ENCODE data around the gene MAPT. TPM values are rescaled to one million over a fixed set of nuclear protein-coding genes. Genes with fewer than 3 reads are reported as not detected.

Gene MAPT
- total RNA-seq, 2 donors from 2014 or later: 0.86 to 2.1 TPM

DNA sequence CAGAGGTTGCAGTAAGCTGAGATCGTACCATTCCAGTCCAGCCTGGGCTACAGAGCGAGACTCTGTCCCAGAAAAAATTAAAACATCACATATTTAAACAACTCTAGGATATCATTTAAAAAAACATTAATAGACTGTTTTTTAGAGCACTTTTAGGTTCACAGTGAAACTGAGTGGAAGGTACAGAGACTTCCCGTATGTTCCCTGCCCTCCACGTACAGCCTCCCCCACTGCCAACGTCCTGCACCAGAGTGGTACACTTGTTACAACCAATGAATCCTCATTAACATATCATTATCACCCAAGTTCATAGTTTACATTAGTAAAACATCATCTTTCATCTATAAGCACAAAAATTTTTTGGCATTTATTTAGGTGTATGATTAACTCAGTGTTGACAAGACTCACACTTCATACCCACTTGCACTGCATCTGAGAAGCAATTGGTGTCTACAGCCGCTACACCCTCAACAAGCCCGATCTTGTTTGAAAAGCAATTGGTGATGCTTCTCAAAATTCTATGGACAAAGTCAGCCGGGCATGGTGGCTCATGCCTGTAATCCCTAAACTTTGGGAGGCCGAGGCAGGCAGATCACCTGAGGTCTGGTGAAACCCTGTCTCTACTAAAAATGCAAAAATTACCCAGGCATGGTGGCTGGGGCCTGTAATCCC lies 64.8 kb downstream of the MAPT start:
- H3K36me3 Mint-ChIP-seq (ENCODE audit: insufficient read depth in 2 of 2): no peaks in the 10 kb centered on the region
- DNase-seq (no peak), ATAC-seq (replicated peaks in 1 of 2) (no peak)
- H3K27ac Mint-ChIP-seq: no peak overlapping the region
- H3K4me1 Mint-ChIP-seq (ENCODE audit: low read depth): no peaks in the 10 kb centered on the region
- no peaks in the 10 kb centered on the region for H3K9me3 Mint-ChIP-seq
- no peak overlapping the region for H3K4me3 Mint-ChIP-seq
- H3K27me3 Mint-ChIP-seq (ENCODE audit: low read depth): no peaks in the 10 kb centered on the region

DNA sequence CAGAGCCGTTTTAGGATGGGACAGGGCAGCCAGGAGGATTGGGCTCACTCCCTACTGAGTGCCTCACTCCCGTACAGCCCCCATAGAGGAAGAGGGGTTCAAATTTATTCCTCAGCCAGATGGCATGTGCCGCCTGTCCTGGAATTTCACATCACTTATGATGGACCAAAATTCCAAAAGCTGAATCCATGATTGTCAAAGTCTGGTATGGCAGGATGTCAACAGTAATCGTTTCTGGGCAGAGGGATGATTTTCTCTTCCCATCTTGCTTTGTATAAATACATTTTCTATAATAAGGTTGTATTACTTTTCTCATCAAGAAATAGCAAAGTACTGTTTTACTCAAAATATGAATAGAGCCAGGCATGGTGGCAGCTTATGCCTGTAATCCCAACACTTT lies 66.0 kb downstream of the MAPT start:
- Mint-ChIP-seq H3K9me3 (no peaks in the 10 kb centered on the region), H3K27me3 (ENCODE audit: low read depth) (no peaks in the 10 kb centered on the region), H3K4me1 (ENCODE audit: low read depth) (no peaks in the 10 kb centered on the region), H3K27ac (no peak overlapping the region), H3K36me3 (ENCODE audit: insufficient read depth in 2 of 2) (no peaks in the 10 kb centered on the region), H3K4me3 (no peak overlapping the region)
- DNase-seq (no peak), ATAC-seq (replicated peaks in 1 of 2) (no peak)

GRCh38 chr17:45961206-45961605 lies 66.9 kb downstream of the MAPT start:
- H3K36me3 Mint-ChIP-seq (ENCODE audit: insufficient read depth in 2 of 2): no peaks in the 10 kb centered on the region
- no peaks in the 10 kb centered on the region for H3K27me3 Mint-ChIP-seq (ENCODE audit: low read depth)
- no peak overlapping the region for H3K4me3 Mint-ChIP-seq
- H3K4me1 Mint-ChIP-seq (ENCODE audit: low read depth): no peaks in the 10 kb centered on the region
- H3K9me3 Mint-ChIP-seq: no peaks in the 10 kb centered on the region
- ATAC-seq (replicated peaks in 1 of 2) (no peak), DNase-seq (no peak)
- H3K27ac Mint-ChIP-seq: no peak overlapping the region

GRCh38 chr17:45962221-45962972 lies 68.0 kb downstream of the MAPT start:
- Mint-ChIP-seq H3K36me3 (ENCODE audit: insufficient read depth in 2 of 2) (no peaks in the 10 kb centered on the region), H3K4me1 (ENCODE audit: low read depth) (no peaks in the 10 kb centered on the region), H3K4me3 (no peak overlapping the region), H3K27me3 (ENCODE audit: low read depth) (peaks cover 6% of the 10 kb centered on the region), H3K9me3 (no peaks in the 10 kb centered on the region), H3K27ac (no peak overlapping the region)
- ATAC-seq (replicated peaks in 1 of 2) (no peak), DNase-seq (no peak)

- Mint-ChIP-seq H3K4me1 (ENCODE audit: low read depth) (no peaks in the 10 kb centered on the region), H3K27me3 (ENCODE audit: low read depth) (peaks cover 14% of the 10 kb centered on the region), H3K27ac (no peak overlapping the region), H3K9me3 (no peaks in the 10 kb centered on the region), H3K4me3 (no peak overlapping the region), H3K36me3 (ENCODE audit: insufficient read depth in 2 of 2) (no peaks in the 10 kb centered on the region)
- DNase-seq (no peak), ATAC-seq (replicated peaks in 1 of 2) (no peak)
Measured at GRCh38 chr17:45963283-45963682, 68.9 kb downstream of the MAPT start.

DNA sequence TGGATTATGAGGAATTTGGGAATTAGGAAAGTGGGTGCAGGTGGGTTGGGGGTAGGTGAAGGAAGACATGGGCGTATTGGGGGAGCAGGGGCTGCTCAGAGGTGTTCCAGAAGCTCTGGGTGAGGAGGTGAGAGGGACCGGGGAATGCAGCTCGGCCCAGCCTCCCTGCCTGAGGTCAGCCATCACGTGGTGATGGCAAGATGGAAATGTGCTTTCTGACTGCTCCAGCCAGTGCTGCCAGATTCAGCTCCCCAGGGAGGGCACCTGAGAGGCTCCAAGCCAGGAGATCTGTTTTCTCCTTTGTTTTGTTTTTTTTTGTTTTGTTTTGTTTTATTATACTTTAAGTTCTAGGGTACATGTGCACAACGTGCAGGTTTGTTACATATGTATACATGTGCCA lies 69.5 kb downstream of the MAPT start:
- DNase-seq (no peak), ATAC-seq (replicated peaks in 1 of 2) (no peak)
- Mint-ChIP-seq H3K9me3 (no peaks in the 10 kb centered on the region), H3K4me3 (no peak overlapping the region), H3K27ac (no peak overlapping the region), H3K4me1 (ENCODE audit: low read depth) (no peaks in the 10 kb centered on the region), H3K36me3 (ENCODE audit: insufficient read depth in 2 of 2) (no peaks in the 10 kb centered on the region), H3K27me3 (ENCODE audit: low read depth) (peaks cover 14% of the 10 kb centered on the region)

GRCh38 chr17:45964634-45965033 lies 70.3 kb downstream of the MAPT start:
- peaks cover 18% of the 10 kb centered on the region for H3K27me3 Mint-ChIP-seq (ENCODE audit: low read depth)
- H3K9me3 Mint-ChIP-seq: peaks cover 1 to 2% of the 10 kb centered on the region in 2 donors
- peaks cover 0 to 1% of the 10 kb centered on the region in 2 donors for H3K36me3 Mint-ChIP-seq (ENCODE audit: insufficient read depth in 2 of 2)
- H3K27ac Mint-ChIP-seq: no peak overlapping the region
- no peak for ATAC-seq (replicated peaks in 1 of 2)
- H3K4me3 Mint-ChIP-seq: no peak overlapping the region
- no peak for DNase-seq
- H3K4me1 Mint-ChIP-seq (ENCODE audit: low read depth): no peaks in the 10 kb centered on the region

GRCh38 chr17:45965812-45966211 lies 71.5 kb downstream of the MAPT start:
- Mint-ChIP-seq H3K4me1 (ENCODE audit: low read depth) (no peaks in the 10 kb centered on the region), H3K9me3 (peaks cover 5% of the 10 kb centered on the region in 2 donors), H3K4me3 (no peak overlapping the region), H3K36me3 (ENCODE audit: insufficient read depth in 2 of 2) (peaks cover 0 to 4% of the 10 kb centered on the region in 2 donors), H3K27ac (no peak overlapping the region), H3K27me3 (ENCODE audit: low read depth) (peaks cover 27% of the 10 kb centered on the region)
- no peak for DNase-seq
- no peak for ATAC-seq (replicated peaks in 1 of 2)

GRCh38 chr17:45966606-45967280 lies 72.4 kb downstream of the MAPT start:
- DNase-seq (no peak), ATAC-seq (replicated peaks in 1 of 2) (no peak)
- H3K36me3 Mint-ChIP-seq (ENCODE audit: insufficient read depth in 2 of 2): peaks cover 0 to 4% of the 10 kb centered on the region in 2 donors
- H3K4me3 Mint-ChIP-seq: no peak overlapping the region
- no peaks in the 10 kb centered on the region for H3K4me1 Mint-ChIP-seq (ENCODE audit: low read depth)
- peaks cover 5% of the 10 kb centered on the region in 2 donors for H3K9me3 Mint-ChIP-seq
- H3K27me3 Mint-ChIP-seq (ENCODE audit: low read depth): peaks cover 27% of the 10 kb centered on the region
- H3K27ac Mint-ChIP-seq: no peak overlapping the region

DNA sequence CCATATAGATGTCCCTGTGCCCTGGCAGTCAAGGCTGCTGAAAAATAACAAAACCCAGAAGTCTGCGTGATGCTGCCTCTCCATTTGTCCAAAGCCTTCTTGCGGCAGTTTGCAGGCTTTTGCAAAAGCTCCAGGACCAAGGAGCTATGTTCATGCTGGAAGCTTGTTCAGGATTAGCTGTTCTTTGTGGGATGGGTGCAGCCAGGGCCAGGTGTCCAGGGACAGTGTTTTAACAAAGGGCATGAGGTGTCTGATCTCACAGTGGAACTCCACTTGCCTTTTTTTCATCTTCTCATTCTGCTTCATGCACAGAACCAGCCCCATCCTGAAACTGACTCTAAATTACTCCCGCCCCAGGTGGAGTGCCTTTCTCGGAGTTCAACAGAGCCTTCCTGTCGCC lies 73.0 kb downstream of the MAPT start:
- H3K4me3 Mint-ChIP-seq: no peak overlapping the region
- H3K27ac Mint-ChIP-seq: no peak overlapping the region
- H3K4me1 Mint-ChIP-seq (ENCODE audit: low read depth): no peaks in the 10 kb centered on the region
- ATAC-seq (replicated peaks in 1 of 2) (no peak), DNase-seq (no peak)
- H3K36me3 Mint-ChIP-seq (ENCODE audit: insufficient read depth in 2 of 2): peaks cover 0 to 4% of the 10 kb centered on the region in 2 donors
- peaks cover 27% of the 10 kb centered on the region for H3K27me3 Mint-ChIP-seq (ENCODE audit: low read depth)
- peaks cover 5 to 6% of the 10 kb centered on the region in 2 donors for H3K9me3 Mint-ChIP-seq

- H3K36me3 Mint-ChIP-seq (ENCODE audit: insufficient read depth in 2 of 2): peaks cover 0 to 4% of the 10 kb centered on the region in 2 donors
- ATAC-seq (replicated peaks in 1 of 2) (no peak), DNase-seq (no peak)
- peaks cover 5 to 7% of the 10 kb centered on the region in 2 donors for H3K9me3 Mint-ChIP-seq
- no peak overlapping the region for H3K4me3 Mint-ChIP-seq
- H3K4me1 Mint-ChIP-seq (ENCODE audit: low read depth): no peaks in the 10 kb centered on the region
- H3K27me3 Mint-ChIP-seq (ENCODE audit: low read depth): peaks cover 27% of the 10 kb centered on the region
- H3K27ac Mint-ChIP-seq: no peak overlapping the region
Measured at GRCh38 chr17:45968732-45969131, 74.4 kb downstream of the MAPT start.

- DNase-seq (no peak), ATAC-seq (replicated peaks in 1 of 2) (no peak)
- Mint-ChIP-seq H3K36me3 (ENCODE audit: insufficient read depth in 2 of 2) (peaks cover 0 to 4% of the 10 kb centered on the region in 2 donors), H3K4me3 (no peak overlapping the region), H3K9me3 (peaks cover 5 to 7% of the 10 kb centered on the region in 2 donors), H3K27me3 (ENCODE audit: low read depth) (peaks cover 27% of the 10 kb centered on the region), H3K4me1 (ENCODE audit: low read depth) (no peaks in the 10 kb centered on the region), H3K27ac (no peak overlapping the region)
Measured at GRCh38 chr17:45969726-45970125, 75.4 kb downstream of the MAPT start.

DNA sequence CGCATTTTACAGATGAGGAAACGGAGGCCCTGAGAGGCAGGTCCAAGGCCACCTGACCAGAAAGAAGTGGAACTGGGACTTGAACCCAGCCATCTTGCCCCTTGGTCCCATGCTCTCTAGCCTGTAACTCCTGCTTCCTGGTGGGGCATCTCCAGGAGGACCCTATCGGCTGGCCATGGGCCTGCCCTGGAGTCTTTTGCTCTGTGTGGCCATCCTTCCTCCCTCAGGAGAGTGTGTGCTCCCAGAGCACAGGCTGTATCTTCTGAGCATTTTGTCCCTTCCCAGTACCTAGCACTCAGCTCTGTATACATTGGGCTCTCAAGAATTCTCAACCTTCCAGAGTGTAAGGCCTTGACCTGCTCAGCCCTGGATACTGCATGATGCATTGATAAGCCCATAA lies 76.3 kb downstream of the MAPT start:
- H3K4me1 Mint-ChIP-seq (ENCODE audit: low read depth): no peaks in the 10 kb centered on the region
- no peak for ATAC-seq (replicated peaks in 1 of 2)
- peaks cover 27% of the 10 kb centered on the region for H3K27me3 Mint-ChIP-seq (ENCODE audit: low read depth)

More for the DNA sequence above, 76.3 kb downstream of the MAPT start:
- Mint-ChIP-seq H3K27ac (no peak overlapping the region), H3K36me3 (ENCODE audit: insufficient read depth in 2 of 2) (peaks cover 0 to 4% of the 10 kb centered on the region in 2 donors), H3K9me3 (peaks cover 5 to 7% of the 10 kb centered on the region in 2 donors), H3K4me3 (no peak overlapping the region)
- DNase-seq: no peak
